GM21723 (cell line): ENCODE data around the gene TNRC6A.
"Not testable (repeated sequence)": the region's sequence is repeated elsewhere in the genome, so short reads cannot be mapped to it uniquely, and the experiment has no call there.

Experiments
- ATAC-seq: cut with Tn5 transposase; IDR thresholded peaks from one replicate; pipeline ENCODE4 v1.9.1; 2021; ENCODE audit warnings: mild to moderate bottlenecking, moderate library complexity; ENCODE audit not compliant: unreplicated experiment

Gene TNRC6A

DNA sequence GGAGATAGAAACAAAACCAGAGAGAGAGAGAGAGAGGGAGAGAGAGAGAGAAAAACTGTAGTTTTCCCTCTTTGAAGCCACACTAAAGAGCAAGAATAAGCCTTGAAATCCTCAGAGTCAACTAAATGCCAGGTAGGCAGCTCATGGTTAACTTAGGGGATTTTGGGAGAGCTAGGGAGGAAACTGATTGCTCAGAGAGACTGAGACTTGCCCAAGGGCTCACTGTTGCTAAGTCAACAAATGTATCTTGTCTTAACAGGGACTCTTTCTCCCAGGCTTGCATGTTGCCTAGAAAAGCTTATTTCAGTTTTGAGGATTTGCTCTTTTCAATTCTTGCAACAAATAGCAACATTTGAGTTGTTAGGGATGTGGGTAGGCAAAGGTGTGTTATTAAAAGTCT lies 111.8 kb downstream of the TNRC6A start:
- no peak for ATAC-seq

- no peak for ATAC-seq
Measured at GRCh38 chr16:24844101-24845030, 114.9 kb downstream of the TNRC6A start.

DNA sequence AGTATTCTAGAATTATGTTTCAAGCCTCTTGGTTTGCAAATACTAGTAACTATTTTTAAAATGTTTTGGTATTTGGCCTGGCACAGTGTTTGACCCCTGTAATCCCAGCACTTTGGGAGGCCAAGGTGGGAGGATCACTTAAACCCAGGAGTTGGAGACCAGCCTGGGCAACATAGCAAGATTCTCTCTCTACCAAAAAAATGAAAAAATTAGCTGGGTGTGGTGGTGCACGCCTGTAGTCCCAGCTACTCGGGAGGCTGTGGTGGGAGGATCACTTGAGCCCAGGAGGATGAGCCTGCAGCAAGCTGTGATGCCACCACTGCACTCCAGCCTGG lies 115.5 kb downstream of the TNRC6A start:
- not testable (repeated sequence) for ATAC-seq

GRCh38 chr16:24845726-24846547 lies 116.5 kb downstream of the TNRC6A start, which contains the start of gene SLC5A11:
Gene SLC5A11, plus strand, starts transcription at chr16:24845963. Its CDS starts 12,681 bp downstream, at chr16:24858644.
- ATAC-seq = no peak

- no peak for ATAC-seq
Measured at GRCh38 chr16:24846548-24847357, 117.3 kb downstream of the TNRC6A start.

DNA sequence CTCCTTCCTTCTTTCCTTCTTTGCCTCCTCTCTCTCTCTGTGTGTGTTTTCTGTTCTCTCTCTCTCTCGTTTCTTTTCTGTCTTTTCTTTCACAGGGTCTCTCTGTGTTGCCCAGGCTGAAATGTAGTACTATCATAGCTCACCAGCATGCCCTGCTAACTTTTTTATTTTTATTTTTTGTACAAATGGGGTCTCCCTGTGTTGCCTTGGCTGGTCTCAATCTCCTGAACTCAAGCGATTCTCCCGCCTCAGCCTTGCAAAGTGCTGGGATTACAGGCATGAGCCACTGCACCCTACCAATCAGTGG lies 117.9 kb downstream of the TNRC6A start:
- ATAC-seq = no peak

DNA sequence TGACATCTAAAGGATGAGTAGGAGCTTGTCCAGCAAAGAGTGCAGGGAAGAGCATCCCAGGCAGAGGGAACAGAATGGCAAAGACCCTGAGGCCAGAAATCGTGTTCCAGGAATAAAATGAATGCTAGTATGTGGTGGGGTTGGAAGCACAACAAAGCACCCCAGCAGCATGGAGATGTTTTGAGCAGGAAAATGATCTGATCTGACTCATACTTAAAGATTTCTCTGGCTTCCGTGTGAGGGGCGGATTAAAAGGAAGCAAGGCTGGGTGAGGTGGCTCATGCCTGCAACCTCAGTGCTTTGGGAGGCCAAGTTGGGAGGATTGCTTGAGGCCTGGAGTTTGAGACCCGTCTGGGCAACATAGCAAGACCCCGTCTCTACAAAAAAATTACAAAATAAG lies 118.6 kb downstream of the TNRC6A start:
- ATAC-seq = no peak

- ATAC-seq = no peak
Measured at GRCh38 chr16:24849641-24850040, 120.2 kb downstream of the TNRC6A start.

- ATAC-seq = no peak
Measured at GRCh38 chr16:24850289-24850938, 121.0 kb downstream of the TNRC6A start.

DNA sequence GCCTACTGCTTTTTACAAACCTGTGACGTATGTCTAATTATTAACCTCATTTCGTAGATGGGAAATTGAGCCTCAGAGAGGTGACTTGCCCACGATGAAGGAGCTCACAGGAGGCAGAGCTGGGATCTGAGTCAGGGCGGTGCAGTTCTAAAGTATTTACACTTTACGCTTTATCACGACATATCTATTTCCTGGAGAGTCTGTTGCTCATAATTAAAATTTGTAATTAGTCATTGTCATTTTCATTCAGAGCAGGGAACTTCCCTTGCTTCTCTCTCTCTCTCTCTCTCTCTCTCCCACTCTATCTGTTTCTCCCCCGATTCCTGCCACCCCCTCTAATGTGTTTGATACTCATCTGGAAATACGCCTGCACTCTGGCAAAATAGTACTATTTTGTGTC lies 122.2 kb downstream of the TNRC6A start:
- ATAC-seq = no peak

DNA sequence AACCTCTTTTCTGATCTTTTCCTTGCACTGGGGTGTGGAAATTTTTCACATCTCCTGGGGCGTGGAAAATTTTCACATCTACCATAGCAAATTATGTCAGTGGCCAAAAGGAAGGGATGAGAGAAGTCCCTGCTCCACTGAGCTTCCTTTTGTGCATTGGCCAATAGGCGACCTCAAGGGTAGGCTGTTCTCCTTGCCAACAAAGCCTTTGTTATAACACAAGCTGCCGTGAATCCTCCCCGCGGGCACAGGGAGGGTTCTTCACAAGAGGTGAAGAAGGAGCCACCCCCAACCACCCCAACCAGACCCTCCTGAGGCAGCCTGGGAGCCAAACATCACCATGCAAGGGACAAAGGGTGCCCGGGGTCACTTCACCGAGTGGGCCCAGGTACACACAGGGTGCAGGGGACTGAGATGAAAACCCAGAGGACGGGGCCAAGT lies 122.8 kb downstream of the TNRC6A start:
- no peak for ATAC-seq

GRCh38 chr16:24853169-24853824 lies 123.8 kb downstream of the TNRC6A start:
- no peak for ATAC-seq

DNA sequence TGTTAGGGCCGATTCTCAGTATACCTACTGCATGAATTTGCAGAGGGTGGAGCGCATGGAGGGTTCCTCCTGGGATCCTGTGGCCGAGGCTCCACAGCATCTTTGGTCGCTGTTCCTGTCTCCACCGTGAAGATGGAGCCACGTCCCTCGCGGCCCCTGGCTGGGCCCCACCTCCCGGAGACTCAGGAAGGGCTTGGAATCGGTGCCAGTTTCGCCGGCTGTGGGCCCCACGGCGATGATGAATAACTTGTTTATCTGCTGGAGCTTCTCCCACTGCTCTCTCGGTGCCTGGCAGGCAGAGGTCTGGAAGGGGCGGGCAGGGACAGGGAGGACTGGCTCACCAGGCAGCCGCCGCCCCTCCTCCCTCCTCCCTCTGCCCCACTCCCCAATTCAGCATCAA lies 124.4 kb downstream of the TNRC6A start:
- no peak for ATAC-seq

GRCh38 chr16:24854607-24855171 lies 125.2 kb downstream of the TNRC6A start:
- no peak for ATAC-seq

DNA sequence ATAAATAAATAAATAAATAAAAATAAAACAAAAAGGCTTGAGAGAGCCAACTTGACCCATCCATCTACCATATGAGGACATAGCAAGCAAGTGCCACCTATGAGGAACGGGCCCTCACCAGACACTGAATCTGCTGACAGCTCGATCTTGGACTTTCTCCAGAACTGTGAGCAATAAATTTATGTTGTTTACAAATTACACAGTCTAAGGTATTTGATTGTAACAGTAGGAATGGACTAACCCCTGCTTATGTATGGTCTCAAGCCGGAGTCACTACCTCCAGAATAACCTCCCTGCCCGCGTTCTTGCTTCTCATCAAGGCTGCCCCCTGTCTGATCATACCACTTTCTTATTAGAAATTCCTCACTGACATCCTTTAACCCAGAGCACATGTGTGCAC lies 126.2 kb downstream of the TNRC6A start:
- no peak for ATAC-seq

GRCh38 chr16:24856871-24857270 lies 127.4 kb downstream of the TNRC6A start:
- not testable (repeated sequence) for ATAC-seq

GRCh38 chr16:24858219-24859041 lies 129.0 kb downstream of the TNRC6A start:
- no peak for ATAC-seq

- no peak for ATAC-seq
Measured at GRCh38 chr16:24861461-24861860, 132.0 kb downstream of the TNRC6A start.
